Fibroblast of skin of scalp (primary cell): Measurements from ENCODE around the gene ARMC6.
A peak's percentile ranks its signal among the peaks of the same experiment; 100 is the strongest.

Experiments
- DNase-seq: peaks from one replicate; pipeline ENCODE4 v3.0.0-alpha.2; 2013

The ARMC6 gene

GRCh38 chr19:19055701-19056100, 22.3 kb downstream of the ARMC6 start:
- DNase-seq, result no peak

GRCh38 chr19:19056636-19057275, 23.4 kb downstream of the ARMC6 start:
- DNase-seq, result no peak

GRCh38 chr19:19057317-19057716, 23.9 kb downstream of the ARMC6 start:
- no peak for DNase-seq

GRCh38 chr19:19057720-19058119, 24.3 kb downstream of the ARMC6 start:
- DNase-seq, result no peak

GRCh38 chr19:19059018-19059836, 25.8 kb downstream of the ARMC6 start:
- no peak for DNase-seq

- no peak for DNase-seq
These were observed 26.6 kb downstream of the ARMC6 start for GRCh38 chr19:19059837-19060611.

GRCh38 chr19:19061506-19061905, 28.1 kb downstream of the ARMC6 start:
- DNase-seq, result no peak

- DNase-seq, result peak; percentile 22
These were observed 29.2 kb downstream of the ARMC6 start for GRCh38 chr19:19062454-19063182.

GRCh38 chr19:19063183-19064097, 30.0 kb downstream of the ARMC6 start, which contains the start of gene SLC25A42:
Gene SLC25A42, plus strand, starts transcription at chr19:19063994. Its CDS starts 32,131 bp downstream, at chr19:19096125.
- peak; percentile 100 for DNase-seq

GRCh38 chr19:19064098-19064722, 30.8 kb downstream of the ARMC6 start:
- DNase-seq, result no peak

- no peak for DNase-seq
These were observed 31.7 kb downstream of the ARMC6 start for GRCh38 chr19:19064811-19065745.

GRCh38 chr19:19067276-19068072, 34.1 kb downstream of the ARMC6 start:
- DNase-seq, result no peak

GRCh38 chr19:19068659-19069654, 35.6 kb downstream of the ARMC6 start:
- no peak for DNase-seq

- DNase-seq, result no peak
These were observed 38.5 kb downstream of the ARMC6 start for GRCh38 chr19:19071897-19072296.

GRCh38 chr19:19074196-19074882, 40.9 kb downstream of the ARMC6 start:
- no peak for DNase-seq

- no peak for DNase-seq
These were observed 41.7 kb downstream of the ARMC6 start for GRCh38 chr19:19075126-19075525.

GRCh38 chr19:19076476-19076875, 43.1 kb downstream of the ARMC6 start:
- no peak for DNase-seq
